ENCODE measurements around the gene BST2.
A peak's percentile ranks its signal among the peaks of the same experiment; 100 is the strongest.

BST2 gene

DNA sequence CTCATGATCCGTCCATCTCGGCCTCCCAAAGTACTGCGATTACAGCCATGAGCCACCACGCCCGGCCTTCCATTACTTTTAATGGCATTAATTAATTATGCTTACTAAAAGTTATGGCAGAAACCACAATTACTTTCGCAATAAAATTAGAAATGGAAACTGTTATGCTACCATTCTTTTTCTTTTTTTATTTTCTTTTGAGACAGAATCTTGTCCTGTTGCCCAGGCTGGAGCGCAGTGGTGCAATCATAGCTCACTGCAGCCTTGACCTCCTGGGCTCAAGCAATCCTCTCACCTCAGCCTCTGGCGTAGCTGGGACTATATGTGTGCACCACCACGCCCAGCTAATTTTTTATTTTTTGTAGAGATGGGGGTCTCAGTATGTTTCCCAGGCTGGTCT, 4.6 kb upstream of the BST2 start:
- TF ChIP-seq FOXP2 (optimal IDR thresholded peaks at IDR 0.05; ENCODE audit: control extremely low read depth, extremely low read length, insufficient read depth) (no peak), POLR2AphosphoS5 (IDR thresholded peaks at IDR 0.05; ENCODE audit: borderline replicate concordance, low read depth, low read length) (no peak), EZH2 (IDR thresholded peaks at IDR 0.05) (no peak)
- Histone ChIP-seq H3K9ac (ENCODE audit: insufficient read length) (no peak overlapping the region), H3K36me3 (ENCODE audit: insufficient read depth, low read length) (no peaks in the 10 kb centered on the region), H3K4me3 (no peak overlapping the region), H3K9me3 (ENCODE audit: low read depth, low read length) (no peaks in the 10 kb centered on the region), H3K27ac (no peak overlapping the region)
- no peak for DNase-seq (ENCODE audit: low read depth, low spot score)

DNA sequence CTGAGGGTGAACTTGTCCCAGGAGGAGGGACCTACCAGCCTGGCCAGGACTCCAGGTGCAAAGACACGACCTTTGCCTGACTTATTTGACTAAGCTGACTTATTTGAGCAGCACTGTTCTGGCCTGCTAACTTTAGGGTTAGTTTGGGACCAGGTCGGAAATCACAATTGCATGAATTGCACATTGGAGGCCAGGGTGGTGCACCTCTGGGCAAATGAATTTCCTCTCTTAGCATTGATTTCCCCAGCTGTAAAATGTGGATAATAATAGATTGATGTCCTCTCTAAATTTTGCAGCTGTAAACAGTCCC, 1.4 kb upstream of the BST2 start:
- no peak overlapping the region for H3K27ac ChIP-seq
- H3K4me3 ChIP-seq: no peak overlapping the region
- no peak for DNase-seq (ENCODE audit: low read depth, low spot score)
- no peaks in the 10 kb centered on the region for H3K36me3 ChIP-seq (ENCODE audit: insufficient read depth, low read length)
- H3K9ac ChIP-seq (ENCODE audit: insufficient read length): no peak overlapping the region
- no peak for TF ChIP-seq EZH2 (IDR thresholded peaks at IDR 0.05)
- no peak for TF ChIP-seq POLR2AphosphoS5 (IDR thresholded peaks at IDR 0.05; ENCODE audit: borderline replicate concordance, low read depth, low read length)
- TF ChIP-seq FOXP2 (optimal IDR thresholded peaks at IDR 0.05; ENCODE audit: control extremely low read depth, extremely low read length, insufficient read depth): no peak
- H3K9me3 ChIP-seq (ENCODE audit: low read depth, low read length): no peaks in the 10 kb centered on the region

DNA sequence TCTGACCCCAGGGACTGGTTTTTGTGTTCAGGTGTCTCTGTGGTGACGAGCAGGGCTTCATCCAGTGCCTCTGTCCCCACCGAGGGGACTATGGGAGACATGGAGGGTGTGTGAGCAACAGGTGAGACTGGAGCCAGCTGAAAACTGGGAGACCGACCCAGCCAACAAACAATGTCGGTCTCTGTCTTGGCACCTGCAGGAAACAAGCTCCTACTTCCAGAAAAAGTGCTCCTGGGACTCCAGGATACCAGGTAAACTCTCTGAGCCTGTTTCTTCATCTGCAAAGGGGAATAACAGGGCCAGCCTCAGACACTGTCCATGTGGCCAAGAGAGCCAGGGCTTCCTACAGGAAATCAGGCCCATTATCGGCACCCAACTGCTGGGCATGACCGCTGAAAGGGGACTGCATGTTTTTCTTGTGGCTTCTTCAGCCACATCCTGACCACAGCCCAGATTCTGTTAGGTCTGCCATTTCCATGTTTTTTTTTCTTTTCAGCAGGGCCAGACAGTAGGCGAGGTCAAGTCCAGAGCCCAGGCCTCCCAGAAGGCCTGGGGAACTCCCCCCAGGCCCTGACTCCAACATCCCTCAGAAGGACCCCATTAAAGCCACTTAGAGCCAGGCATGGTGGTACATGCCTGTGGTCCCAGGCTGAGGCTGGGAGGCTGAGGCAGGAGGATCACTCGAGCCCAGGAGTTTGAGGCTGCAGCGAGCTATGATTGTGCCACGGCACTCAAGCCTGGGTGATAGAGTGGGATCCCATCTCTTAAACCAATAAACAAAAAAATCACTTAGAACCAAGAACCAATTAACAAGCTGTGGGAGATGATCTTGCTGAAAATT, 836 bp upstream of the BST2 start:
- DNase-seq (ENCODE audit: low read depth, low spot score): no peak
- TF ChIP-seq POLR2AphosphoS5 (IDR thresholded peaks at IDR 0.05; ENCODE audit: borderline replicate concordance, low read depth, low read length) (no peak), EZH2 (IDR thresholded peaks at IDR 0.05) (no peak), FOXP2 (optimal IDR thresholded peaks at IDR 0.05; ENCODE audit: control extremely low read depth, extremely low read length, insufficient read depth) (no peak)
- Histone ChIP-seq H3K27ac (peak overlapping the region; percentile 25; the same call in 1 of the 2 replicates), H3K9me3 (ENCODE audit: low read depth, low read length) (no peaks in the 10 kb centered on the region), H3K36me3 (ENCODE audit: insufficient read depth, low read length) (no peaks in the 10 kb centered on the region), H3K4me3 (no peak overlapping the region), H3K9ac (ENCODE audit: insufficient read length) (no peak overlapping the region)

DNA sequence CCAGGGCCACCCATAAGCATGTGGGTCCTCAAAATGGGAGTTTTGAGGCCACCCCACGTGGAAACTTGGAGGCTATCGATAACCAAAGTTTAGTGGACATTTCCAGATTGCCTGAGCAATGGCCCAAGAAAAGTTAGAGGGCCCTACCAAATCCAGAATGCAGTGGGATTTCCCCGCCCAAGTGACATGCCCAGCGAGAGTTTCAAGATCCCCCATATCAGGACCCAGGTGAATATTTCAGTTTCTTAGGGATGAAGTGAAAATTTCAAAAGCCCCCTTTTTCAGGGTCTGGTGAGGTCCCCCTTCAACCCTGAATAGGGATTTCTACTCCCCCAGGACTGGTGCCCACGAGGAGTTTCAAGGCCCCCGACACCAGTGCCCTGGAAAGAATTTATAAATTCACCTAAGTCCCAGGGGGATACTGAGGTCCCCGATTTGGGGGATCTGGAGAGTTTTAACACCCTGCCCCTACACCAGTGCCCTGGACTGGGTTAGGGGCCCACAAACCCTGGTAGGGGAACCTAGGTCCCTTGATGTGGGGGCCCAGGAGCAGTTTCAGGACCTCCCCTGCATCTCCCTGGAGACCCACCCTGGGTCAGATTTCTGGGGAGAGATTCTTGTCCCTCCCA, 695 bp downstream of the BST2 start:
- TF ChIP-seq FOXP2 (optimal IDR thresholded peaks at IDR 0.05; ENCODE audit: control extremely low read depth, extremely low read length, insufficient read depth) (no peak), EZH2 (IDR thresholded peaks at IDR 0.05) (no peak), POLR2AphosphoS5 (IDR thresholded peaks at IDR 0.05; ENCODE audit: borderline replicate concordance, low read depth, low read length) (no peak)
- DNase-seq (ENCODE audit: low read depth, low spot score): no peak
- H3K9me3 ChIP-seq (ENCODE audit: low read depth, low read length): no peaks in the 10 kb centered on the region
- H3K27ac ChIP-seq: 0 out of 2 replicates have a peak overlapping the region, but pooled peaks have one; percentile 25
- no peak overlapping the region for H3K9ac ChIP-seq (ENCODE audit: insufficient read length)
- no peaks in the 10 kb centered on the region for H3K36me3 ChIP-seq (ENCODE audit: insufficient read depth, low read length)
- no peak overlapping the region for H3K4me3 ChIP-seq

DNA sequence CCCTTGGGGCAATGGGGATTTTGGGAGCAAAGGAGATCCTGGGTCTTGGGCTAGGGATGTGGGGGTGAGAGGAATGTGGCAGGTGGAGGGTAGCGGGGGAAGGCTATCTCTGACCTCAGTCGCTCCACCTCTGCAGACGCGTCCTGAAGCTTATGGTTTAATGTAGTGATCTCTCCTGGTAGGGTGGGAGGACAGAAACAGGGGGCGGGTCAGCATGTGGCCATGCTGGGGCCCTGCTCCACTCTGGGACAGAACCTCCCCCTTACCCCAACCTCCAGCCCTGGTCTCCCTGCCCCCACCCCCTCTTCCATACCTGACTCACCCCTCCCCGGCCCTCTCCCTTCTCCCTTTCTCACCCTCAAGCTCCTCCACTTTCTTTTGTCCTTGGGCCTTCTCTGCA, 1.4 kb downstream of the BST2 start:
- H3K27ac ChIP-seq: no peak overlapping the region
- H3K4me3 ChIP-seq: no peak overlapping the region
- no peak for DNase-seq (ENCODE audit: low read depth, low spot score)
- no peaks in the 10 kb centered on the region for H3K9me3 ChIP-seq (ENCODE audit: low read depth, low read length)
- no peak for TF ChIP-seq EZH2 (IDR thresholded peaks at IDR 0.05)
- TF ChIP-seq POLR2AphosphoS5 (IDR thresholded peaks at IDR 0.05; ENCODE audit: borderline replicate concordance, low read depth, low read length): no peak
- TF ChIP-seq FOXP2 (optimal IDR thresholded peaks at IDR 0.05; ENCODE audit: control extremely low read depth, extremely low read length, insufficient read depth): no peak
- H3K36me3 ChIP-seq (ENCODE audit: insufficient read depth, low read length): no peaks in the 10 kb centered on the region
- no peak overlapping the region for H3K9ac ChIP-seq (ENCODE audit: insufficient read length)

DNA sequence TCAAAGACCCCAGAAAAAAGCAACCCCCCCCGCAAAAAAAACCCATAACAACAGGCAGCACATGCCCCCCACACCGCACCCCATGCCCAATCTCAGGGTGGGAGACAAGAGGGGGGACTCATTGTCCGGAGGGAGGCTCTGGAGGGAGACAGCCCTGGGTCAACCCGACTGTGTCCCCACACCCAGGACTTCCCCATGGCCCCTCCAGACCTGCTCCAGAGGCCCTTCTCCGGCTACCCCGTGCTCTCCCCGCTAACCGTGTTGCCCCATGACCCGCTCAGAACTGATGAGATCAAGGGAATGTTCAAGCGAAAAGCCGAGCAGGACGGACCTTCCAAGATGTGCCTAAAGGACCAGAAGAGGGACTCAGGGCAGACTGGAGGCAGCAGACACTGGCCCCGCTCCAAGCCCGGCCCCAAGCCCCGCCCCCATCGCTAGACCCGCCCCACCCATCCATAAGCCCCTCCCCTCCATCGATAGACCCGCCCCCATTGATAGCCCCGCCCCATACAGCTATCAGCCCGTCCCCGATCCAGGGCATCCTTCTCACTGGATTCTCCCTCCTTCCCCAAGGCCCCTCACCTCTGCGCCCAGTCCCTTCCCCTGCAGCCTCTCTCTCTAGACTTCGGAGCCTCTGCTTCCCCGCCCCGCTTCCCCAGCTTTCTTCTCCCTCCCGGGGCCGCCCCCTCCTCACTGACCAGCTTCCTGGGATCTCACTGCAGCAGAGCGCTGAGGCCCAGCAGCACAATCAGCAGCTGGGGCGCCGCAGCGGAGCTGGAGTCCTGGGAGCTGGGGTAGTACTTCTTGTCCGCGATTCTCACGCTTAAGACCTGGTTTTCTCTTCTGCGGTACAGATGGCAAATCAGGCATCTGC, 2.2 kb downstream of the BST2 start:
- Histone ChIP-seq H3K9ac (ENCODE audit: insufficient read length) (no peak overlapping the region), H3K27ac (no peak overlapping the region), H3K4me3 (no peak overlapping the region), H3K9me3 (ENCODE audit: low read depth, low read length) (no peaks in the 10 kb centered on the region), H3K36me3 (ENCODE audit: insufficient read depth, low read length) (no peaks in the 10 kb centered on the region)
- TF ChIP-seq EZH2 (IDR thresholded peaks at IDR 0.05) (no peak), POLR2AphosphoS5 (IDR thresholded peaks at IDR 0.05; ENCODE audit: borderline replicate concordance, low read depth, low read length) (no peak), FOXP2 (optimal IDR thresholded peaks at IDR 0.05; ENCODE audit: control extremely low read depth, extremely low read length, insufficient read depth) (no peak)
- no peak for DNase-seq (ENCODE audit: low read depth, low spot score)

DNA sequence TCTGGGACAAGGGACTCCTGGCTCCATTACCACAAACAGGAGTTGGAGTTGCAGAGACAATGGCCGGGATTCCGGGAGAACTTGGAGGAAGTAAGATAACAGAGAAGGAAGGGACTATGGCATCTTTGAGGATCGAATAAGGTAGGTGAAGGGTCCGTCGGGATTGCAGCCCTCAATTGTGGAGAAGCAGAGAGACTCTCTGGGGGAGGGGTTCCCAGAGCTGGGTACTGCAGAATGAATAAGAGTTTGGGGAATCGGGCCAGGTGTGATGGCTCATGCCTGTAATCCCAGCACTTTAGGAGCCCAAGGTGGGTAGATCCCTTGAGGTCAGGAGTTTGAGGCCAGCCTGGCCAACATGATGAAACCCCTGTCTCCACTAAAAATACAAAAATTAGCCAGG, 3.8 kb downstream of the BST2 start:
- no peak for DNase-seq (ENCODE audit: low read depth, low spot score)
- Histone ChIP-seq H3K9ac (ENCODE audit: insufficient read length) (no peak overlapping the region), H3K4me3 (no peak overlapping the region), H3K9me3 (ENCODE audit: low read depth, low read length) (no peaks in the 10 kb centered on the region), H3K36me3 (ENCODE audit: insufficient read depth, low read length) (no peaks in the 10 kb centered on the region), H3K27ac (no peak overlapping the region)
- no peak for TF ChIP-seq EZH2 (IDR thresholded peaks at IDR 0.05)
- TF ChIP-seq POLR2AphosphoS5 (IDR thresholded peaks at IDR 0.05; ENCODE audit: borderline replicate concordance, low read depth, low read length): no peak
- no peak for TF ChIP-seq FOXP2 (optimal IDR thresholded peaks at IDR 0.05; ENCODE audit: control extremely low read depth, extremely low read length, insufficient read depth)

DNA sequence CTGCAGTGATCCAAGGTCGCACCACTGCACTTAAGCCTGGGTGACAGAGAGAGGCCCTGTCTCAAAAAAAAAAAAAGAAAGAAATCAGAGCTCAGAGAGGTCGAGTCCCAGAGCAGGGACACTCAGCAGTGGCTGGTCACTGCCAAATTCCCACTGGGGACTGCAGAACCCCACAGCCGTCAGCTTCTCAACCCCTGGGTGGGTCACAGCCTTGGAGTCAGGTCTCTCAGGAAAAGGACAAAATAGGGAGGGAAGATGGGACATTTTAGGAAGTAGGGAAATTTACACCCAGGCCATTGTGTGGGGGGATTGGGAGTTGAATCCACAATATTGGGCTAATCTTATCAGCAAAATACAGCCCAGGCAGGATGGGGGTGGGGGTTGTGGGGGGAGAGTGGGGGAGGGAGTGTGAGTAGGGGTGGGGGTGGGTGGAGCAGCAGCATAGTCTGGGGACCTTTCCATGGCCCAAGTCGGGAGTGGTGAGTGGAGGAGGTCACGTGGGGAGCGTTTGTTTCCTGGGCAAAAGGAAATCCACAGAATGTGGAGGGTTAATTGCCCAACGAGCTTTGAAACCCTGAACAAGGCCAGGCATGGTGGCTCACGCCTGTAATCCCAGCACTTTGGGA, 6.4 kb downstream of the BST2 start:
- Histone ChIP-seq H3K9ac (ENCODE audit: insufficient read length) (no peak overlapping the region), H3K9me3 (ENCODE audit: low read depth, low read length) (no peaks in the 10 kb centered on the region), H3K36me3 (ENCODE audit: insufficient read depth, low read length) (no peaks in the 10 kb centered on the region), H3K4me3 (no peak overlapping the region), H3K27ac (no peak overlapping the region)
- DNase-seq (ENCODE audit: low read depth, low spot score): no peak
- TF ChIP-seq EZH2 (IDR thresholded peaks at IDR 0.05) (no peak), POLR2AphosphoS5 (IDR thresholded peaks at IDR 0.05; ENCODE audit: borderline replicate concordance, low read depth, low read length) (no peak), FOXP2 (optimal IDR thresholded peaks at IDR 0.05; ENCODE audit: control extremely low read depth, extremely low read length, insufficient read depth) (no peak)
